Left lung (tissue), 10 donors: ENCODE measurements around the gene OLFM1. TPM values are rescaled to one million over a fixed set of nuclear protein-coding genes. Genes with fewer than 3 reads are reported as not detected.

Experiments used
- ATAC-seq: fragments of 200-7000 bp; cut with Tn5 transposase; one replicate; pipeline ENCODE4 v1.9.1; 2020; ENCODE audit warnings: moderate library complexity
- DNase-seq, 4 donors: peaks; one replicate each; pipeline ENCODE4 v3.0.0-alpha.2; 2013 to 2020
- H3K27ac ChIP-seq, 2 donors: fragments of 200-600 bp; sonication (generic) in 1 of 2; one replicate each; pipeline versions ENCODE4 v1.5.0 to v1.8.0; 2020 to 2021
- H3K27me3 ChIP-seq, 2 donors: fragments of 200-600 bp; sonication (generic) in 1 of 2; one replicate each; pipeline versions ENCODE4 v1.5.0 to v1.8.0; 2020 to 2021
- H3K36me3 ChIP-seq, 2 donors: fragments of 200-600 bp; sonication (generic) in 1 of 2; one replicate each; pipeline versions ENCODE4 v1.5.0 to v1.8.0; 2020 to 2021
- H3K4me1 ChIP-seq, 2 donors: fragments of 200-600 bp; one replicate each; pipeline ENCODE4 v1.8.0; 2021
- H3K4me3 ChIP-seq, 2 donors: fragments of 200-600 bp; sonication (generic) in 1 of 2; one replicate each; pipeline versions ENCODE4 v1.5.0 to v1.8.0; 2020 to 2021; ENCODE audit warnings: mild to moderate bottlenecking in 1 of 2
- H3K9me3 ChIP-seq, 2 donors: fragments of 200-600 bp; sonication (generic) in 1 of 2; one replicate each; pipeline versions ENCODE4 v1.5.0 to v1.8.0; 2020 to 2021
- CTCF ChIP-seq, 2 donors: fragments of 200-600 bp; sonication (generic) in 1 of 2; IDR thresholded peaks; one replicate each; pipeline versions ENCODE4 v1.5.0 to v1.8.0; 2021; ENCODE audit warnings: antibody characterized with exemption in 2 of 2
- intact Hi-C, 2 donors: fragments of 100-400 bp; cut with DNase I; formaldehyde crosslinking; loops; one replicate each; pipeline versions ENCODE4 v1.11.2 to v1.14.2; 2022
- polyA plus RNA-seq, 6 donors: library from polyadenylated mRNA; unstranded; fragments of 120-200 nt; gene quantifications; one replicate each; pipeline ENCODE4 v1.2.1, GENCODE V29; 2013; ENCODE audit not compliant: insufficient read length in 6 of 6
- total RNA-seq, 2 donors: library from RNA; stranded (reverse); fragmentation: NEBNext Ultra II Directional; extraction: Animal tissue kit (Norgen Biotek cat#: 25700); gene quantifications; one replicate each; pipeline ENCODE4 v1.2.1, GENCODE V29; 2021
- donor health status: DM: no; HTN: yes; CAD: no.
- donor health status: DM: no; HTN: no; CAD: no.

Gene OLFM1
- total and polyA plus RNA-seq, 8 donors = 6.8 to 21.5 (median 14.3) TPM

GRCh38 chr9:135163023-135163780 is 75.7 kb downstream of the OLFM1 start:
- intact Hi-C loops = no loop called here
- no peaks in the 10 kb centered on the region for H3K36me3 ChIP-seq
- H3K27me3 ChIP-seq = peaks cover 0 to 75% of the 10 kb centered on the region in 2 donors
- H3K27ac ChIP-seq = no peak overlapping the region
- DNase-seq (no peak), ATAC-seq (no peak)
- H3K9me3 ChIP-seq = no peaks in the 10 kb centered on the region
- no peak overlapping the region for H3K4me3 ChIP-seq
- TF ChIP-seq CTCF (IDR thresholded peaks at IDR 0.05) = no peak
- no peaks in the 10 kb centered on the region for H3K4me1 ChIP-seq

GRCh38 chr9:135164036-135164435 is 76.6 kb downstream of the OLFM1 start:
- Histone ChIP-seq H3K9me3 (no peaks in the 10 kb centered on the region), H3K27ac (no peak overlapping the region), H3K36me3 (no peaks in the 10 kb centered on the region), H3K4me1 (no peaks in the 10 kb centered on the region), H3K27me3 (peaks cover 0 to 75% of the 10 kb centered on the region in 2 donors), H3K4me3 (no peak overlapping the region)
- TF ChIP-seq CTCF (IDR thresholded peaks at IDR 0.05) = no peak
- no peak for DNase-seq
- intact Hi-C loops = no loop called here
- no peak for ATAC-seq

- Histone ChIP-seq H3K4me1 (no peaks in the 10 kb centered on the region), H3K36me3 (no peaks in the 10 kb centered on the region), H3K4me3 (no peak overlapping the region), H3K27ac (no peak overlapping the region), H3K27me3 (peaks cover 0 to 68% of the 10 kb centered on the region in 2 donors), H3K9me3 (no peaks in the 10 kb centered on the region)
- ATAC-seq (no peak), DNase-seq (no peak)
- intact Hi-C loops = no loop called here
- no peak for TF ChIP-seq CTCF (IDR thresholded peaks at IDR 0.05)
These were observed 77.7 kb downstream of the OLFM1 start for GRCh38 chr9:135165003-135165711.

- Histone ChIP-seq H3K4me3 (no peak overlapping the region), H3K4me1 (no peaks in the 10 kb centered on the region), H3K36me3 (no peaks in the 10 kb centered on the region), H3K9me3 (no peaks in the 10 kb centered on the region), H3K27me3 (peaks cover 0 to 72% of the 10 kb centered on the region in 2 donors), H3K27ac (no peak overlapping the region)
- intact Hi-C loops = no loop called here
- DNase-seq = no peak
- ATAC-seq = no peak
- TF ChIP-seq CTCF (IDR thresholded peaks at IDR 0.05) = no peak
These were observed 78.5 kb downstream of the OLFM1 start for GRCh38 chr9:135165756-135166519.

- H3K4me1 ChIP-seq = no peaks in the 10 kb centered on the region
- intact Hi-C loops = no loop called here
- H3K27me3 ChIP-seq = peaks cover 0 to 74% of the 10 kb centered on the region in 2 donors
- H3K36me3 ChIP-seq = no peaks in the 10 kb centered on the region
- TF ChIP-seq CTCF (IDR thresholded peaks at IDR 0.05) = no peak
- DNase-seq (no peak), ATAC-seq (no peak)
- no peaks in the 10 kb centered on the region for H3K9me3 ChIP-seq
- H3K27ac ChIP-seq = no peak overlapping the region
- H3K4me3 ChIP-seq = no peak overlapping the region
These were observed 79.1 kb downstream of the OLFM1 start for GRCh38 chr9:135166565-135166964.
